Endodermal cell (in vitro differentiated cells): ENCODE measurements around the gene FAM236A. TPM values are rescaled to one million over a fixed set of nuclear protein-coding genes. Genes with fewer than 3 reads are reported as not detected.
"Not testable (repeated sequence)": the region's sequence is repeated elsewhere in the genome, so short reads cannot be mapped to it uniquely, and the experiment has no call there.

ENCODE experiments used
- DNase-seq: peaks from one replicate; pipeline ENCODE4 v3.0.0-alpha.2; 2017
- H3K27ac ChIP-seq: 2 replicates; pipeline ENCODE4 v1.5.1; 2013; ENCODE audit warnings: mild to moderate bottlenecking, low read depth, low read length, moderate library complexity
- H3K27me3 ChIP-seq: 2 replicates; pipeline ENCODE4 v1.6.1; 2013; ENCODE audit warnings: mild to moderate bottlenecking, low read length, moderate library complexity; ENCODE audit not compliant: insufficient read depth, control insufficient read depth, poor library complexity, severe bottlenecking
- H3K36me3 ChIP-seq: 2 replicates; pipeline ENCODE4 v1.7.0; 2013; ENCODE audit warnings: mild to moderate bottlenecking, low read length, moderate library complexity; ENCODE audit not compliant: control insufficient read depth, insufficient read depth
- H3K4me1 ChIP-seq: one replicate; pipeline ENCODE4 v1.7.0; 2013; ENCODE audit warnings: low read length; ENCODE audit not compliant: control insufficient read depth, insufficient read depth
- H3K4me3 ChIP-seq: 2 replicates; pipeline ENCODE4 v1.5.1; 2013; ENCODE audit warnings: mild to moderate bottlenecking, low read length, moderate library complexity
- H3K9ac ChIP-seq: 2 replicates; pipeline ENCODE4 v1.6.1; 2013; ENCODE audit warnings: mild to moderate bottlenecking, low read length, moderate library complexity; ENCODE audit not compliant: poor library complexity, severe bottlenecking; ENCODE audit errors: extremely low read depth
- H3K9me3 ChIP-seq: 2 replicates; pipeline ENCODE4 v1.6.1; 2013; ENCODE audit warnings: mild to moderate bottlenecking, low read length, moderate library complexity; ENCODE audit not compliant: control insufficient read depth
- H3K27ac Mint-ChIP-seq: 2 replicates; pipeline ENCODE4 v1.8.0; 2020; ENCODE audit warnings: mixed read lengths
- H3K27me3 Mint-ChIP-seq: 2 replicates; pipeline ENCODE4 v1.8.0; 2021; ENCODE audit warnings: mild to moderate bottlenecking, mixed read lengths; ENCODE audit not compliant: insufficient read depth
- H3K36me3 Mint-ChIP-seq: 2 replicates; pipeline ENCODE4 v1.8.0; 2020; ENCODE audit warnings: low read depth, mixed read lengths
- H3K4me1 Mint-ChIP-seq: 2 replicates; pipeline ENCODE4 v1.8.0; 2020; ENCODE audit warnings: mixed read lengths
- H3K4me3 Mint-ChIP-seq: 2 replicates; pipeline ENCODE4 v1.8.0; 2020; ENCODE audit warnings: mild to moderate bottlenecking, moderate library complexity, mixed read lengths
- H3K9me3 Mint-ChIP-seq: 2 replicates; pipeline ENCODE4 v1.8.0; 2020; ENCODE audit warnings: mild to moderate bottlenecking, mixed read lengths
- WGBS, 2 experiments: methylation state at CpG; one replicate each; pipeline versions ENCODE4 v1.1.5 to v1.1.7; 2013; ENCODE audit warnings: missing lambda C conversion rate in 2 of 2, mixed read lengths in 1 of 2; ENCODE audit not compliant: insufficient coverage in 1 of 2, insufficient read length in 1 of 2; 5-methylcytosine and 5-hydroxymethylcytosine counted together
- long read RNA-seq, 4 experiments: library from polyadenylated mRNA in 2 of 4; library from RNA in 1 of 4; library from capped mRNA in 1 of 4; stranded (forward) in 3 of 4; unstranded in 1 of 4; transcript quantifications; one replicate each; pipeline ENCODE4 v2.0.0, GENCODE V29; 2020 to 2021; ENCODE audit warnings: inconsistent platforms in 1 of 4
- polyA plus RNA-seq, 2 experiments: library from polyadenylated mRNA; stranded (reverse); fragments of 50-300 nt; gene quantifications; one replicate each; pipeline ENCODE4 v1.2.3, GENCODE V29; 2013
- total RNA-seq, 2 donors: library from RNA; stranded (reverse); fragmentation: NEBNext Ultra II Directional in 1 of 2; extraction: Animal tissue kit (Norgen Biotek cat#: 25700) in 1 of 2; gene quantifications; 2 replicates in 1 of 2; 3 replicates in 1 of 2; pipeline ENCODE4 v1.2.1, GENCODE V29; 2021

The FAM236A gene
- not detected for total RNA-seq
- polyA plus RNA-seq (2013, experiment 1 of 2), result not detected
- not detected for polyA plus RNA-seq (2013, experiment 2 of 2)
- long read RNA-seq, experiment 1, result 0 reads
- long read RNA-seq, experiment 2, result 0 reads
- long read RNA-seq, experiment 3, result 0 reads
- long read RNA-seq, experiment 4, result 0 reads

DNA sequence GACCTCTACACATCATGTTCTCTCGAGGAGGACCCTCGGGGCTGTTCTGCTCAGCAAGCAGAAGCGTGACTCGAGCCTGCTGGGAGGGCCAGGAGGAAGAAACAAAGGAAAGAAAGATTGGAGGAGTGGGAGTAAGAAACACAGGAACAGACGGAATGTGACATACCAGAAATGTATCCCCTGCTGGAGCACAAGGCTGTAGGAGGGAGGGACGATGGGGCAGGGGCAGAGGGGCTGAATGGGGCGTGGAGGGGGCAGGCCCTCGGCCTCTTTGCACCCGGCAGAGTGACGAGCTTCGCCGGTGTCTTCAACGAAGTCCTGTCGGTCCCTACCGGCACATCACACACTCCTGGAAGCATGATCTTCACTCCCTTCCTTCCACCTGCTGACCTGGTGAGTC lies at the start of gene FAM236A:
TSS of gene FAM236A (plus strand) at position 301 of the 400 bp plus-strand sequence. CDS start at position 358, 57 bp downstream.
- WGBS, 2 experiments, result no CpG with 5 or more reads among the region's 15 CpGs
- H3K27me3 Mint-ChIP-seq, H3K4me1 ChIP-seq, H3K27ac ChIP-seq, DNase-seq, H3K4me3 ChIP-seq, H3K4me3 Mint-ChIP-seq, H3K27me3 ChIP-seq, H3K36me3 ChIP-seq, H3K9me3 Mint-ChIP-seq, H3K36me3 Mint-ChIP-seq, H3K9ac ChIP-seq, H3K27ac Mint-ChIP-seq, H3K4me1 Mint-ChIP-seq, H3K9me3 ChIP-seq: not testable (repeated sequence)

DNA sequence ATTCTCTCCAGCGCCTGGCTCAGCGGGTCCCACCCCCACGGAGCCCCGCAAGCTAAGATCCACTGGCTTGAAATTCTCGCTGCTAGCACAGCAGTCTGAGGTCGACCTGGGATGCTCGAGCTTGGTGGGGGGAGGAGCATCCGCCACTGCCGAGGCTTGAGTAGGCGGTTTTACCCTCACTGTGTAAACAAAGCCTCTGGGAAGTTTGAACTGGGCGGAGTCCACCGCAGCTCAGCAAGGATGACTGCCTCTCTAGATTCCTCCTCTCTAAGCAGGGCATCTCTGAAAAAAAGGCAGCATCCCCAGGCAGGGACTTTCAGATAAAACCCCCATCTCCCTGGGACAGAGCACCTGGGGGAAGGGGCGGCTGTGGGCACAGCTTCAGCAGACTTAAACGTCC lies 48.3 kb upstream of the FAM236A start:
- H3K4me1 Mint-ChIP-seq, H3K27ac Mint-ChIP-seq, DNase-seq, H3K36me3 Mint-ChIP-seq, H3K9me3 Mint-ChIP-seq, H3K4me1 ChIP-seq, H3K4me3 ChIP-seq, H3K9me3 ChIP-seq, H3K27me3 Mint-ChIP-seq, H3K27me3 ChIP-seq, H3K4me3 Mint-ChIP-seq, H3K27ac ChIP-seq, H3K36me3 ChIP-seq, H3K9ac ChIP-seq: not testable (repeated sequence)
- WGBS, 2 experiments, result no CpG with 5 or more reads among the region's 14 CpGs

DNA sequence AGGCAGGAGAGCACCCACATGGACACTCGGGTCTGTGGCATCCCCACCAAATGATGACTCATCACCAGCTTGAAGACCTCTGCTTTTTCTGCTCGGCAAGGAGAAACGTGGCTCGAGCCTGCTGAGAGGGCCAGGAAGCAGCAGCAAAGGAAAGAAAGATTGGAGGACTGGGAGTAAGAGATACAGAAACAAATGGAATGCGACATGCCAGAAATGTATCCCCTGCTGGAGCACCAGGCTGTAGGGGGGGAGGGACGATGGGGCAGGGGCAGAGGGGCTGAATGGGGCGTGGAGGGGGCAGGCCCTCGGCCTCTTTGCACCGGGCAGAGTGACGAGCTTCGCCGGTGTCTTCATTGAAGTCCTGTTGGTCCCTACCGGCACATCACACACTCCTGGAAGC lies 25.7 kb upstream of the FAM236A start, which contains the start of gene FAM236C:
TSS of gene FAM236C (plus strand) at position 301 of the 400 bp plus-strand sequence. CDS start 100 bp downstream, outside the sequence.
- H3K27me3 Mint-ChIP-seq, H3K4me1 ChIP-seq, H3K4me1 Mint-ChIP-seq, H3K4me3 Mint-ChIP-seq, H3K4me3 ChIP-seq, H3K27ac ChIP-seq, H3K9me3 ChIP-seq, H3K9ac ChIP-seq, H3K36me3 Mint-ChIP-seq, H3K9me3 Mint-ChIP-seq, H3K27ac Mint-ChIP-seq, H3K27me3 ChIP-seq, DNase-seq, H3K36me3 ChIP-seq: not testable (repeated sequence)
- WGBS, 2 experiments, result no CpG with 5 or more reads among the region's 13 CpGs

DNA sequence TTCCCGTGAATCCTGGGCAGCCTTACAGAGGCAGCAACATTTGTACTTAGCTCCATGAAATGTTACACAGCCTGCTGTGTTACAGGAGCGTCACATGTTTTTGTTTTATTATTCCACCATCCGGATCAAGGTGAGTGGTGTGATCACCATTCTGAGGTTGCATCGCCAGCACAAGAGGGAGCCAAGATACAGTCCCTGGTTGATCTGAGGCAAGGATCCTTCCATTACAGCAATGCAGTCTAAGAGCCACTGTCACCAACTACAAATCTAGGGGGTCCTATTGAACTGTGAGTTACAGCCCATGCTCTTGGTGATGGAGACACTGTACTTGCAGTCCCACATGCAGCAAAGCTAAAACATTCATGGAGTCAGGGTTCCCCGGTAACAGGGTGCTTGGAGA lies 21.9 kb upstream of the FAM236A start:
- not testable (repeated sequence) for H3K36me3 Mint-ChIP-seq, H3K9me3 ChIP-seq, H3K4me1 Mint-ChIP-seq, H3K27ac Mint-ChIP-seq, H3K27me3 Mint-ChIP-seq, H3K27me3 ChIP-seq, H3K9ac ChIP-seq, H3K4me1 ChIP-seq, H3K4me3 Mint-ChIP-seq, DNase-seq, H3K36me3 ChIP-seq, H3K9me3 Mint-ChIP-seq, H3K27ac ChIP-seq, H3K4me3 ChIP-seq
- WGBS, 2 experiments, result 80 to 84% methylated on average over 1 to 2 of the region's 5 CpGs

DNA sequence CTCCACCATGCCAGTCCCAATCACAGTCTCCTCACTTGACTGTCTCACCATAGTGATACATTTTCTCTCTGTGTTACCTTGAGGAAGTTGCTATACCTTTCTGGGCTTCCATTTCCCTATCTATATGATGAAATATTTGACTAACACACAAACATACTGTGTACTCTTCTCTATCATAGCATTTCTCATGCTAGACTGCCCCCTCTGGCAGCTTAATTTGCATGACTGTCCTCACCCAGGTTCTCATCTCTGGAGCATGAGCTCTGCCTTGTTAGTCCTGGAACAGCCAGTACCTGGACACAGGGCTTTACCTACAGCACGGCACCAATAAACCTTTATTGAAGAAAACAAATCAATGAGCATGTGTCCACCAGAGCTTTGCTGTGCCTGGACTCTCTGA lies 5.7 kb upstream of the FAM236A start:
- not testable (repeated sequence) for H3K9me3 Mint-ChIP-seq, H3K27me3 Mint-ChIP-seq, H3K27ac Mint-ChIP-seq, DNase-seq, H3K36me3 ChIP-seq, H3K27ac ChIP-seq, H3K27me3 ChIP-seq, H3K4me3 ChIP-seq, H3K4me1 ChIP-seq, H3K4me1 Mint-ChIP-seq, H3K4me3 Mint-ChIP-seq, H3K9ac ChIP-seq, H3K36me3 Mint-ChIP-seq, H3K9me3 ChIP-seq
- no CpG with 5 or more reads among the region's 1 CpG for WGBS, 2 experiments

DNA sequence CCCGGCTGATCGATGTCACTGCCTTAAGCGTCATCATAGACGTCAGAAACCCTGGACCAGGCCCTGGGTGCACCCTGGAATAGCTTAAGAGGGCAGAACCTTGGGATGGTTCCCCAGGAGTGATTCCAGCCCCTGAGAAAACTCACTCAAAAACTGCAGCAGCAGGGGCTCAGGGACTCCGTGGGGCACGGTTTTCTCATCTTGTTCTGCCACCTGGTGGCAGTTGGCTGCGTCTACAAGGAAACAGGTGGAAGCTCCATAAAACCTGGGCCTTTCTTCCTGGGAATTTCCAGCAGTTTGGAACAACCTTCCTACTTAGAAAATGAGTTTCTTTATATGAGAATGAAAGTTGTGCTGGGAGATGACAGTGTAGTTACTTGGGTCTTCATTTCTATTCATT lies 1.6 kb upstream of the FAM236A start:
- not testable (repeated sequence) for H3K27ac Mint-ChIP-seq, H3K36me3 Mint-ChIP-seq, H3K4me3 Mint-ChIP-seq, H3K4me1 ChIP-seq, H3K27ac ChIP-seq, DNase-seq, H3K9me3 ChIP-seq, H3K4me3 ChIP-seq, H3K36me3 ChIP-seq, H3K9me3 Mint-ChIP-seq, H3K27me3 Mint-ChIP-seq, H3K27me3 ChIP-seq, H3K4me1 Mint-ChIP-seq, H3K9ac ChIP-seq
- no CpG with 5 or more reads among the region's 7 CpGs for WGBS, 2 experiments

DNA sequence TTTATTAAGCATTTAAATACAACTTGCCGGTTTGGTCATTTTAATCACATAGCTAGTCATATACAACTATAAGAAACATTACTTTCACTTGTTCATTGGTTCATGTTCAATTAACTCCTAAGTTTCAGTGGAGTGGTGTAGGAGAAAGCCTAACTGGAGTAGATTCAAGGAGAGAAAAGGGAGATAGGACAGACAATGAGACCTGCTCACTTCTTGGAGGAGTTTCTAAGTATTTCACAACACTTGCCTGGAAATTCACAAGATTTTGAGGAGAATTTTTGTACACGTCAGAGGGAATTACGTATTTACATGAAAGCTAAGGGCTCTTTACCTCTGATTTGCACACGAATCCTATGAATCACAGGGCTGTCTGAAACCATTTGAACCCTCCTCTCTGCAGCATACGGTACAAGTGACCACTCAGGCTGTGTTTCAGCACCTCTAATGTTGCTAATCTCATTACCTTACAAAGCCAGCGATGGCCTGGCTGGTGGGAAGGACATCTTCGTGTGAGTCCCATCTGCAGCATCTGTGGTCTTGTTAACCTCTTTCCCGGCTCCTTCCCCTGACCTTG lies 1.0 kb upstream of the FAM236A start:
- not testable (repeated sequence) for H3K27me3 ChIP-seq, H3K27me3 Mint-ChIP-seq, H3K9ac ChIP-seq, DNase-seq, H3K36me3 Mint-ChIP-seq, H3K36me3 ChIP-seq, H3K4me3 Mint-ChIP-seq, H3K4me1 Mint-ChIP-seq, H3K27ac ChIP-seq, H3K9me3 Mint-ChIP-seq, H3K27ac Mint-ChIP-seq, H3K9me3 ChIP-seq, H3K4me3 ChIP-seq, H3K4me1 ChIP-seq
- WGBS, 2 experiments, result no CpG with 5 or more reads among the region's 8 CpGs
